C4-2B (cell line): ENCODE measurements around the gene MTHFD2L.

Experiments used
- CTCF ChIP-seq: fragments of 450-650 bp; conservative IDR thresholded peaks from 2 replicates; pipeline ENCODE4 v1.5.1; 2017; ENCODE audit warnings: mild to moderate bottlenecking
- ZFX ChIP-seq: fragments of 450-650 bp; IDR thresholded peaks from 2 replicates; pipeline ENCODE4 v1.6.1; 2017

DNA sequence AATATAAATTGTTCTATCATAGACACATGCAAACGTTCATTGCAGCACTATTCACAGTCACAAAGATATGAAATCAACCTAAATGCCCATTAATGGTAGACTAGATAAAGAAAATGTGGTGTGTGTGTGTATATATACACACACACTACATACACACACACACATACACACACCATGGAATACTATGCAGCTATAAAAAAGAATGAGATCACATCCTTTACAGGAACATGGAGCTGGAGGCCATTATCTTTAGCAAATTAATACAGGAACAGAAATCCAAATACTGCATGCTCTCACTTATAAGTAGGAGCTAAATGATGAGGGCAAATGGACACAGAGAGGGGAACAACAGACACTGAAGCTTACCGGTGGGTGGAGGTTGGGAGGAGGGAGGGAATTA lies 65.2 kb downstream of the MTHFD2L start:
- TF ChIP-seq CTCF = no peak
- no peak for TF ChIP-seq ZFX
